HL-60 (cell line): ENCODE data around the gene PDXK.

Experiments
- DNase-seq, 2 experiments: peaks; one replicate each; pipeline ENCODE4 v3.0.0-alpha.2; 2010 to 2020; ENCODE audit warnings: low read depth in 1 of 2, low spot score in 1 of 2
- H3K27ac ChIP-seq: fragments of 250-450 bp; sonication (Bioruptor Pico); replicated peaks from 2 replicates; pipeline ENCODE4 v1.5.1; 2020; ENCODE audit warnings: mild to moderate bottlenecking, moderate library complexity
- H3K27me3 ChIP-seq: fragments of 250-450 bp; sonication (Bioruptor Pico); 2 replicates; pipeline ENCODE4 v1.5.1; 2021; ENCODE audit warnings: mild to moderate bottlenecking, moderate library complexity; ENCODE audit not compliant: insufficient read depth, poor library complexity, severe bottlenecking
- H3K4me3 ChIP-seq: replicated peaks from 2 replicates; pipeline ENCODE4 v1.5.1; 2011; ENCODE audit warnings: mild to moderate bottlenecking, control low read depth, low read length; ENCODE audit not compliant: insufficient read depth
- GABPA ChIP-seq: IDR thresholded peaks from 2 replicates; pipeline ENCODE4 v1.6.1; 2012; ENCODE audit warnings: low read depth
- POLR2AphosphoS5 ChIP-seq: IDR thresholded peaks from 2 replicates; pipeline ENCODE4 v1.6.1; 2012; ENCODE audit warnings: low read depth
- SPI1 ChIP-seq: IDR thresholded peaks from 2 replicates; pipeline ENCODE4 v1.6.1; 2012; ENCODE audit warnings: low read depth, mild to moderate bottlenecking, borderline replicate concordance
- TF ChIP-seq, protein P1 (sequence below): IDR thresholded peaks from 2 replicates; pipeline ENCODE4 v1.6.1; 2012; ENCODE audit warnings: low read depth; ENCODE audit not compliant: insufficient replicate concordance
- TF ChIP-seq, protein P2 (sequence below): IDR thresholded peaks from one replicate; pipeline ENCODE4 v1.5.1; 2011; ENCODE audit warnings: low read length, control low read depth, inconsistent platforms; ENCODE audit not compliant: insufficient read depth

The PDXK gene

DNA sequence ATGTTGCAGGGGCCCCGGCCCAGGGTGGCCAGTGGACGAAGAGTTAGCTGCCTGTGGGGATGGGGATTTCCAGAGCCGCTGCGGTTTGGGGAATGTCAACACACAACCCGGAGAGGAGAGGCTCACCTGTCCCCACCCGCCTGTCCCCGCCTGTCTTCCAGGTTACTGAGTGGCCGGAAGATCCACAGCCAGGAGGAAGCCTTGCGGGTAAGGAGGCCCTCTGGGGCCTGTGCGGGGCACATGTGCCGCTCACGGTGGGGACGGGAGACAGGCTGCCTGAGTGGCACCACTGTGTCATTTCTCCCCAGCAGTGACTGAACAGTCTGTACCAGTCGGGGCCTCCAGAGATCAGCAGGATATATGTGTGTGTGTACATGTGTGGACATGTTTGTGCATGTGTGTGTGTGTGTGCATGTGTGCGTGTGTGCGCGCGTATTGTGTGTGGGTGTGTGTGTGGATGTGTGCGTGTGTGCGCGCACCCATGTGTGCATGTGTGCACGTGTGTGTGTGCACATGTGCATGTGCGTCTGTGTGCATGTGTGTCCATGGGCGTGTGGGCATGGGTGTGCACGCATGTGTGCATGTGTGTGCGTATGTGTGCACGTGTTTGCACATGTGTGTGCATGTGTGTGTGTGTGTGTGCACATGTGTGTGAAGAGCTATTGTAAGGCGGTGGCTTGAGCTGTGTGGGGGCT is 31.6 kb downstream of the PDXK start:
- H3K27ac ChIP-seq, result no peak overlapping the region
- no peak overlapping the region for H3K4me3 ChIP-seq
- DNase-seq, result no peak
- no peaks in the 10 kb centered on the region for H3K27me3 ChIP-seq
- TF ChIP-seq SPI1 (no peak), GABPA (no peak), POLR2AphosphoS5 (no peak)
- TF ChIP-seq, protein P1, sequence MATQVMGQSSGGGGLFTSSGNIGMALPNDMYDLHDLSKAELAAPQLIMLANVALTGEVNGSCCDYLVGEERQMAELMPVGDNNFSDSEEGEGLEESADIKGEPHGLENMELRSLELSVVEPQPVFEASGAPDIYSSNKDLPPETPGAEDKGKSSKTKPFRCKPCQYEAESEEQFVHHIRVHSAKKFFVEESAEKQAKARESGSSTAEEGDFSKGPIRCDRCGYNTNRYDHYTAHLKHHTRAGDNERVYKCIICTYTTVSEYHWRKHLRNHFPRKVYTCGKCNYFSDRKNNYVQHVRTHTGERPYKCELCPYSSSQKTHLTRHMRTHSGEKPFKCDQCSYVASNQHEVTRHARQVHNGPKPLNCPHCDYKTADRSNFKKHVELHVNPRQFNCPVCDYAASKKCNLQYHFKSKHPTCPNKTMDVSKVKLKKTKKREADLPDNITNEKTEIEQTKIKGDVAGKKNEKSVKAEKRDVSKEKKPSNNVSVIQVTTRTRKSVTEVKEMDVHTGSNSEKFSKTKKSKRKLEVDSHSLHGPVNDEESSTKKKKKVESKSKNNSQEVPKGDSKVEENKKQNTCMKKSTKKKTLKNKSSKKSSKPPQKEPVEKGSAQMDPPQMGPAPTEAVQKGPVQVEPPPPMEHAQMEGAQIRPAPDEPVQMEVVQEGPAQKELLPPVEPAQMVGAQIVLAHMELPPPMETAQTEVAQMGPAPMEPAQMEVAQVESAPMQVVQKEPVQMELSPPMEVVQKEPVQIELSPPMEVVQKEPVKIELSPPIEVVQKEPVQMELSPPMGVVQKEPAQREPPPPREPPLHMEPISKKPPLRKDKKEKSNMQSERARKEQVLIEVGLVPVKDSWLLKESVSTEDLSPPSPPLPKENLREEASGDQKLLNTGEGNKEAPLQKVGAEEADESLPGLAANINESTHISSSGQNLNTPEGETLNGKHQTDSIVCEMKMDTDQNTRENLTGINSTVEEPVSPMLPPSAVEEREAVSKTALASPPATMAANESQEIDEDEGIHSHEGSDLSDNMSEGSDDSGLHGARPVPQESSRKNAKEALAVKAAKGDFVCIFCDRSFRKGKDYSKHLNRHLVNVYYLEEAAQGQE, result no peak
- TF ChIP-seq, protein P2, sequence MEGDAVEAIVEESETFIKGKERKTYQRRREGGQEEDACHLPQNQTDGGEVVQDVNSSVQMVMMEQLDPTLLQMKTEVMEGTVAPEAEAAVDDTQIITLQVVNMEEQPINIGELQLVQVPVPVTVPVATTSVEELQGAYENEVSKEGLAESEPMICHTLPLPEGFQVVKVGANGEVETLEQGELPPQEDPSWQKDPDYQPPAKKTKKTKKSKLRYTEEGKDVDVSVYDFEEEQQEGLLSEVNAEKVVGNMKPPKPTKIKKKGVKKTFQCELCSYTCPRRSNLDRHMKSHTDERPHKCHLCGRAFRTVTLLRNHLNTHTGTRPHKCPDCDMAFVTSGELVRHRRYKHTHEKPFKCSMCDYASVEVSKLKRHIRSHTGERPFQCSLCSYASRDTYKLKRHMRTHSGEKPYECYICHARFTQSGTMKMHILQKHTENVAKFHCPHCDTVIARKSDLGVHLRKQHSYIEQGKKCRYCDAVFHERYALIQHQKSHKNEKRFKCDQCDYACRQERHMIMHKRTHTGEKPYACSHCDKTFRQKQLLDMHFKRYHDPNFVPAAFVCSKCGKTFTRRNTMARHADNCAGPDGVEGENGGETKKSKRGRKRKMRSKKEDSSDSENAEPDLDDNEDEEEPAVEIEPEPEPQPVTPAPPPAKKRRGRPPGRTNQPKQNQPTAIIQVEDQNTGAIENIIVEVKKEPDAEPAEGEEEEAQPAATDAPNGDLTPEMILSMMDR, result no peak

DNA sequence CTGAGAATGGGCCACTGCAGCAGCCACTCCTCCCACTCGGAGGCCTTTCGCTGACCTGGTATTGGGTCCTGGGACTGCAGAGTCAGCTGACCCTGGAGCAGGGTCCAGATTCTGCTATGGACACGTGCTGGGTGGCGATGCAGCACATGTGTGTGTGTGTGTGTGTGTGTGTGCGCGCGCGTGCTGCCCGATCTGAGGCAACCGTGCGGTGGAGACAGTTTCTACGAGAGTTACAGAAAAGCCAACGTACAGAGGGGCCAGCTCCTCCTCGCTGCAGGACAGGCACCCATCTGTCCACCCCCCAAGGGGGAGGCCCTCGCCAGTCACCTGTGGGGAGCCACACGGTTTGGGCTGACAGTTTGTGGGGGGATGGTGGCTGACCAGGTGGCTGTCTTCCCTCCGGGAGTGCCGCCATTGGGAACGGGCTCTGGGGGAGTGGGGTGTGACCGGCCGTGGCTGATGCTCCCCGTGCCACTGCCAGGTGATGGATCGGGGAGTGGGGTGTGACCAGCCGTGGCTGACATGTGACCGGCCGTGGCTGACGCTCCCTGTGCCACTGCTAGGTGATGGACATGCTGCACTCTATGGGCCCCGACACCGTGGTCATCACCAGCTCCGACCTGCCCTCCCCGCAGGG is 33.1 kb downstream of the PDXK start:
- TF ChIP-seq, protein P1, result no peak
- no peak for TF ChIP-seq GABPA
- TF ChIP-seq POLR2AphosphoS5, result no peak
- TF ChIP-seq, protein P2, result no peak
- TF ChIP-seq SPI1, result no peak
- no peaks in the 10 kb centered on the region for H3K27me3 ChIP-seq
- no peak overlapping the region for H3K4me3 ChIP-seq
- DNase-seq, result no peak
- H3K27ac ChIP-seq, result no peak overlapping the region

DNA sequence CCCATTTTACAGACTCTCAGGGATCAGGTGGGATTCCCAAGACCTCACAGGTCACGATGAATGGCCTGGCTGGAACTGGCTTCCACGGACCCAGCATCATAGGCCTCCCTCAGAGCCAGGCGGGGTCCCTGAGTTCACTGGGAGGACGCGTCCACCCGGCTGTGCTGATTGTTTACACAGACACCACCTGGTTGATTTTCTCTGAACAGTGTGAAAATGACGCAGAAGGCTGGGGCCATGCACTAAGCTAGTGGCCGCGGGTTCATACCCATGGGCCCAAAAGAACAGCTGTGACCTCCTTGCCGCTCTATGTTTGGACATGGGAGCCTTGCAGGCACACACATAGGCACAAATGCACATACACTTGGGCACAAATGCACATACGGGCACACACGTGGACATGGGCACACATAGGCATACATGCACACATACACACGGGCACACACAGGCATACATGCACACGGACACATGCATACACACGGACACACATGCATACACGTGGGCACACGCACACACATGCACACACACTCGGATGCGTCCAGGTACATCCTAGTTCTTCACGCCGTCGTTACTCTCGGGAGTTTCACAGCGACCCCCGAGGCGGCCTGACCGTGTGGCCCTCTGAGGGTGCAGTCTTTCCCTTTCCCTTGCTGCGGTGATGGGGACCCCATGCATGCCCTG is 34.0 kb downstream of the PDXK start:
- Histone ChIP-seq H3K27ac (no peak overlapping the region), H3K4me3 (no peak overlapping the region), H3K27me3 (no peaks in the 10 kb centered on the region)
- no peak for TF ChIP-seq GABPA
- no peak for TF ChIP-seq SPI1
- DNase-seq, result no peak

DNA sequence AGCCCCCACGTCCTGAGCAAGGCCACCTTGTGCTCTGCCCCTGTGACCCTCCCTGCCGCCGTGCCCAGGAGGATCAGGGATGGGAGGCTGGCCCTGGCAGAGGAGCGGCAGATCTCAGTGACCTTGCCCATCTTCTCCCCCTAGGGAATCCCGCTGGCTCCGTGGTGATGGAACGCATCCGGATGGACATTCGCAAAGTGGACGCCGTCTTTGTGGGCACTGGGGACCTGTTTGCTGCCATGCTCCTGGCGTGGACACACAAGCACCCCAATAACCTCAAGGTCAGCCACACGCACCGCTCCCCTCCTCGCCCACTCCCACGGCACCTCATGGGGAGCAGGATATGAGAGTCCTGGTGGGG is 34.5 kb downstream of the PDXK start:
- H3K27ac ChIP-seq, result no peak overlapping the region
- H3K27me3 ChIP-seq, result no peaks in the 10 kb centered on the region
- H3K4me3 ChIP-seq, result no peak overlapping the region
- no peak for DNase-seq
- TF ChIP-seq, protein P1, result no peak
- TF ChIP-seq SPI1 (no peak), POLR2AphosphoS5 (no peak), GABPA (no peak)
- TF ChIP-seq, protein P2, result no peak
